ENCODE data around the gene PNCK. TPM values are rescaled to one million over a fixed set of nuclear protein-coding genes. Genes with fewer than 3 reads are reported as not detected.
"Not testable (repeated sequence)": the region's sequence is repeated elsewhere in the genome, so short reads cannot be mapped to it uniquely, and the experiment has no call there.

PNCK gene
- total and polyA plus RNA-seq, 2 of the 13 experiments (the other 11 are each of a cell fraction or from before 2014, with no cell fraction given): 33.1 TPM; not detected in 1

- ATAC-seq; DNase-seq (ENCODE audit: low spot score); H3K4me3 ChIP-seq (replicated peaks in 1 of 3; ENCODE audit: insufficient read depth in 1 of 3, low read depth in 2 of 3, low read length in 3 of 3); H3K36me3 ChIP-seq (replicated peaks in 1 of 2; ENCODE audit: control insufficient read depth in 1 of 2, insufficient read depth in 2 of 2, low read length in 2 of 2); H3K9me3 ChIP-seq (ENCODE audit: low read length); intact Hi-C loops (cut with micrococcal nuclease; ENCODE audit: unreplicated experiment); BruUV-seq (replicated peaks); FAIRE-seq; in situ Hi-C loops (cut with HindIII; ENCODE audit: extremely low pct_ligation_motif_present, low pct_unique_long_range_greater_than_20kb); H3K9ac ChIP-seq (ENCODE audit: insufficient read depth, low read depth, low read length); H3K27ac ChIP-seq (ENCODE audit: extremely low read length, insufficient read depth, low read length); CTCF ChIA-PET (ENCODE audit: low intra/inter-chr PET ratio, low total read pairs); H3K4me2 ChIP-seq (ENCODE audit: low read depth, low read length); H2AFZ ChIP-seq (ENCODE audit: low read length); H3K27me3 ChIP-seq (ENCODE audit: control insufficient read depth in 1 of 2, insufficient read depth in 2 of 2, low read length in 2 of 2); H3K79me2 ChIP-seq (ENCODE audit: insufficient read depth, low read length); TF ChIP-seq LCORL (IDR thresholded peaks at IDR 0.05): not testable (repeated sequence)
- TF ChIP-seq RBFOX2 (IDR thresholded peaks at IDR 0.05; ENCODE audit: low read depth, low read length): peak; percentile 62; the same call in 1 of the 2 replicates
- 0 out of 2 replicates have a peak, but pooled peaks have one; percentile 8 for TF ChIP-seq LCORL (CRISPR knock-in tag; IDR thresholded peaks at IDR 0.05)
- peak; percentile 20 for TF ChIP-seq AGO1 (IDR thresholded peaks at IDR 0.05; ENCODE audit: low read depth, low read length, poor library complexity, severe bottlenecking)
- Histone ChIP-seq H3K4me1 (ENCODE audit: insufficient read depth, low read length) (peaks cover 21% of the 10 kb centered on the region), H4K20me1 (ENCODE audit: insufficient read depth, low read length) (peaks cover 13% of the 10 kb centered on the region; the same call in 1 of the 2 replicates)
- POLR2A ChIA-PET: interaction anchor here (1.3 kb wide), 1 partner anchor 13 kb away, joined by 4 read pairs; no protein-coding TSS in a partner anchor
- WGBS (ENCODE audit: low lambda C conversion rate): 93% methylated on average over 2 of the region's 10 CpGs
Observed at GRCh38 chrX:153696538-153696937, 22.9 kb upstream of the PNCK start.

DNA sequence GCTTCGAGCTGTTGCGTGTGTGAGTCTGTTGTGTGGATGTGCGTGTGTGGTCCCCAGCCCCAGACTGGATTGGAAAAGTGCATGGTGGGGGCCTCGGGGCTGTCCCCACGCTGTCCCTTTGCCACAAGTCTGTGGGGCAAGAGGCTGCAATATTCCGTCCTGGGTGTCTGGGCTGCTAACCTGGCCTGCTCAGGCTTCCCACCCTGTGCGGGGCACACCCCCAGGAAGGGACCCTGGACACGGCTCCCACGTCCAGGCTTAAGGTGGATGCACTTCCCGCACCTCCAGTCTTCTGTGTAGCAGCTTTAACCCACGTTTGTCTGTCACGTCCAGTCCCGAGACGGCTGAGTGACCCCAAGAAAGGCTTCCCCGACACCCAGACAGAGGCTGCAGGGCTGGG, 22.5 kb upstream of the PNCK start:
- in situ Hi-C loops (cut with HindIII; ENCODE audit: extremely low pct_ligation_motif_present, low pct_unique_long_range_greater_than_20kb): no loop called here
- Histone ChIP-seq H3K79me2 (ENCODE audit: insufficient read depth, low read length) (no peaks in the 10 kb centered on the region), H3K27me3 (ENCODE audit: control insufficient read depth in 1 of 2, insufficient read depth in 2 of 2, low read length in 2 of 2) (no peaks in the 10 kb centered on the region), H3K27ac (ENCODE audit: extremely low read length, insufficient read depth, low read length) (no peak overlapping the region), H3K9me3 (ENCODE audit: low read length) (no peaks in the 10 kb centered on the region), H2AFZ (ENCODE audit: low read length) (no peak overlapping the region), H3K4me1 (ENCODE audit: insufficient read depth, low read length) (peaks cover 25% of the 10 kb centered on the region), H3K4me3 (replicated peaks in 1 of 3; ENCODE audit: insufficient read depth in 1 of 3, low read depth in 2 of 3, low read length in 3 of 3) (no peak overlapping the region), H3K4me2 (ENCODE audit: low read depth, low read length) (no peak overlapping the region), H3K9ac (ENCODE audit: insufficient read depth, low read depth, low read length) (no peak overlapping the region), H3K36me3 (replicated peaks in 1 of 2; ENCODE audit: control insufficient read depth in 1 of 2, insufficient read depth in 2 of 2, low read length in 2 of 2) (peaks cover 0 to 3% of the 10 kb centered on the region in 2 experiments; a peak in 2 of 5 replicates), H4K20me1 (ENCODE audit: insufficient read depth, low read length) (peaks cover 13% of the 10 kb centered on the region; the same call in 1 of the 2 replicates)
- ATAC-seq (no peak), DNase-seq (ENCODE audit: low spot score) (no peak), FAIRE-seq (no peak)
- no peak for TF ChIP-seq ZNF235 (CRISPR knock-in tag; IDR thresholded peaks at IDR 0.05; ENCODE audit: borderline replicate concordance)
- peak; percentile 28 for TF ChIP-seq AGO1 (IDR thresholded peaks at IDR 0.05; ENCODE audit: low read depth, low read length, poor library complexity, severe bottlenecking)
- peak; percentile 75 for TF ChIP-seq RBFOX2 (IDR thresholded peaks at IDR 0.05; ENCODE audit: low read depth, low read length)
- peak; percentile 65 for TF ChIP-seq AGO2 (optimal IDR thresholded peaks at IDR 0.05; ENCODE audit: low read depth, low read length)
- TF ChIP-seq E2F1 (CRISPR knock-in tag; IDR thresholded peaks at IDR 0.05): no peak
- TF ChIP-seq HNRNPL (IDR thresholded peaks at IDR 0.05; ENCODE audit: low read depth, low read length): 0 out of 2 replicates have a peak, but pooled peaks have one; percentile 2
- TF ChIP-seq CERS6 (CRISPR knock-in tag; IDR thresholded peaks at IDR 0.05): no peak
- TF ChIP-seq GMEB1 (CRISPR knock-in tag; IDR thresholded peaks at IDR 0.05; ENCODE audit: borderline replicate concordance): no peak
- TSS peak; percentile 40 for BruUV-seq (replicated peaks)
- intact Hi-C loops (cut with micrococcal nuclease; ENCODE audit: unreplicated experiment): no loop called here
- CTCF ChIA-PET (ENCODE audit: low intra/inter-chr PET ratio, low total read pairs): no interaction called here
- 100% methylated on average over 2 of the region's 15 CpGs for WGBS (ENCODE audit: low lambda C conversion rate)
- POLR2A ChIA-PET: interaction anchor here (1.3 kb wide), 1 partner anchor 13 kb away, joined by 4 read pairs; no protein-coding TSS in a partner anchor

Data from HepG2 (cell line).